OCI-LY1 (cell line): ENCODE results near the gene FLVCR2.

ENCODE experiments used
- CTCF ChIP-seq: fragments of 200-600 bp; sonication (generic), shearing (Covaris generic); IDR thresholded peaks from 2 replicates; pipeline ENCODE4 v1.5.1; 2017; ENCODE audit warnings: mild to moderate bottlenecking, antibody characterized with exemption, low read length, moderate library complexity, mixed read lengths
- EZH2 ChIP-seq: fragments of 200-600 bp; sonication (generic), shearing (Covaris generic); IDR thresholded peaks from 2 replicates; pipeline ENCODE4 v1.8.0; 2017; ENCODE audit warnings: borderline replicate concordance, mixed run types, mild to moderate bottlenecking, antibody characterized with exemption, low read length, moderate library complexity, mixed read lengths

GRCh38 chr14:75535164-75535898 lies 43.1 kb upstream of the FLVCR2 start:
- TF ChIP-seq CTCF (no peak), EZH2 (no peak)
